ENCODE results near the gene CFAP43.

Gene CFAP43

DNA sequence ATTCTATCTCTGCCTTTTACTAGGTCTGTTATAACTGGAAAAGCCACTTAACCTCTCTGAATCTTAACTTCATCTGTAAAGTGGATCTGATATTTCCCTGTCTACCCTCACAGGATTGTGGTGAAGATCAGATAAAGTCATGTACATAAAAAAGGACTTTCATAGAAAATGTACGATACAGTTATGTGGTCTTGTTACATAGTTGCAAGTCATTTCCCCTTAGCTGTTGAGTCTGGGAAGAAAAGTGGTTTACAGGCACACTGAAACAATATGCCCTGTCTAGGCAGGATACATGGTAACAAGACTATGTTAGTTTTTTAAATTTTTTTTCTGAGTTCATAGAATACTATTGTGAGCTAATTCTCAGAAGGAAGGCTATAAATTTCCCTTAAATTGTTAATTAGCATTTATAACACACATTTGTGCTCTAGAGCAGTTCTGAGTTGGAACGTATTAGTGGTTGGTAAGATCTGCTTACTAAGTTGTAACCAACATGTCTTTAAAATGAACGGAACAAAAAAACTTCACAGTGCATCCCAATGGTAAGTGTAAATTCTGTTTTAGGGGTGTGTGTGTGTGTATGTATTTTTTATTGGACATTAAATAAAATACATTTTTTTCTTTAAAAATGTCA is 15.5 kb upstream of the CFAP43 start:
- Histone ChIP-seq H3K4me2 (ENCODE audit: low read depth, low read length) (no peak overlapping the region), H2AFZ (ENCODE audit: low read length) (no peak overlapping the region)
- DNase-seq = no peak

DNA sequence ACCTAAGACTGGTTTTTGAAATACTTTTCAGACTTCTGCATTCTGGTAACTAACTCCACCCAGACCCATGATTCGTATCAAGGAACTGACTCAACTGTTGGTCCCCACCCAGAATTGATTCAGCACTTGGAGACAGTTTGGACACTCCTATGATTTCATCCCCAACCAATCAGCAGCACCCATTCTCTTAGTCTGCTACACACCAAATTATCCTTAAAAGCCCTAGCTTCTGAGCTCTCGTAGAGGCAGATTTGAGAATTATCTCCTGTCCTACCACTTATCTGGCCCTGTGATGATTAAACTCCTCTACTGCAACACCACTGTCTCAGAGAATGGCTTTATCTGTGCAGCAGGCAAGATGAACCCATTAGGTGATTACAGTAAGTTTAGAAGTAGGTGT is 14.8 kb upstream of the CFAP43 start:
- no peaks in the 10 kb centered on the region for H3K9me2 ChIP-seq (replicated peaks; ENCODE audit: insufficient read depth, low read length)
- no peaks in the 10 kb centered on the region for H3K36me3 ChIP-seq (replicated peaks; ENCODE audit: insufficient read depth, low read length)
- H4K20me1 ChIP-seq (ENCODE audit: insufficient read depth, low read length) = no peaks in the 10 kb centered on the region
- H3F3A ChIP-seq (ENCODE audit: insufficient read depth, low read length) = no peaks in the 10 kb centered on the region
- H3K9ac ChIP-seq (ENCODE audit: low read length) = no peak overlapping the region
- no peaks in the 10 kb centered on the region for H3K27me3 ChIP-seq (replicated peaks; ENCODE audit: insufficient read depth, low read length)
- no peak for DNase-seq
- H3K4me1 ChIP-seq (ENCODE audit: low read length) = no peaks in the 10 kb centered on the region
- no peak overlapping the region for H3K27ac ChIP-seq (ENCODE audit: low read length)
- no peak overlapping the region for H3K4me3 ChIP-seq (ENCODE audit: low read length)
- H3K79me2 ChIP-seq (ENCODE audit: low read length) = no peaks in the 10 kb centered on the region
- no peak overlapping the region for H3K4me2 ChIP-seq (ENCODE audit: low read depth, low read length)
- TF ChIP-seq EZH2 (optimal IDR thresholded peaks at IDR 0.05; ENCODE audit: low read depth, low read length) = no peak
- TF ChIP-seq, protein P1, sequence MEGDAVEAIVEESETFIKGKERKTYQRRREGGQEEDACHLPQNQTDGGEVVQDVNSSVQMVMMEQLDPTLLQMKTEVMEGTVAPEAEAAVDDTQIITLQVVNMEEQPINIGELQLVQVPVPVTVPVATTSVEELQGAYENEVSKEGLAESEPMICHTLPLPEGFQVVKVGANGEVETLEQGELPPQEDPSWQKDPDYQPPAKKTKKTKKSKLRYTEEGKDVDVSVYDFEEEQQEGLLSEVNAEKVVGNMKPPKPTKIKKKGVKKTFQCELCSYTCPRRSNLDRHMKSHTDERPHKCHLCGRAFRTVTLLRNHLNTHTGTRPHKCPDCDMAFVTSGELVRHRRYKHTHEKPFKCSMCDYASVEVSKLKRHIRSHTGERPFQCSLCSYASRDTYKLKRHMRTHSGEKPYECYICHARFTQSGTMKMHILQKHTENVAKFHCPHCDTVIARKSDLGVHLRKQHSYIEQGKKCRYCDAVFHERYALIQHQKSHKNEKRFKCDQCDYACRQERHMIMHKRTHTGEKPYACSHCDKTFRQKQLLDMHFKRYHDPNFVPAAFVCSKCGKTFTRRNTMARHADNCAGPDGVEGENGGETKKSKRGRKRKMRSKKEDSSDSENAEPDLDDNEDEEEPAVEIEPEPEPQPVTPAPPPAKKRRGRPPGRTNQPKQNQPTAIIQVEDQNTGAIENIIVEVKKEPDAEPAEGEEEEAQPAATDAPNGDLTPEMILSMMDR (IDR thresholded peaks at IDR 0.05; ENCODE audit: low read length) = no peak
- no peak overlapping the region for H2AFZ ChIP-seq (ENCODE audit: low read length)
- no peaks in the 10 kb centered on the region for H3K9me3 ChIP-seq (replicated peaks; ENCODE audit: insufficient read depth, low read length)

More for the DNA sequence above, 15.5 kb upstream of the CFAP43 start:
- Histone ChIP-seq H3F3A (ENCODE audit: insufficient read depth, low read length) (no peaks in the 10 kb centered on the region), H3K27me3 (replicated peaks; ENCODE audit: insufficient read depth, low read length) (no peaks in the 10 kb centered on the region), H3K4me1 (ENCODE audit: low read length) (no peaks in the 10 kb centered on the region), H4K20me1 (ENCODE audit: insufficient read depth, low read length) (no peaks in the 10 kb centered on the region), H3K79me2 (ENCODE audit: low read length) (no peaks in the 10 kb centered on the region), H3K36me3 (replicated peaks; ENCODE audit: insufficient read depth, low read length) (no peaks in the 10 kb centered on the region), H3K9me3 (replicated peaks; ENCODE audit: insufficient read depth, low read length) (no peaks in the 10 kb centered on the region), H3K27ac (ENCODE audit: low read length) (no peak overlapping the region), H3K9me2 (replicated peaks; ENCODE audit: insufficient read depth, low read length) (no peaks in the 10 kb centered on the region), H3K4me3 (ENCODE audit: low read length) (no peak overlapping the region), H3K9ac (ENCODE audit: low read length) (no peak overlapping the region)
- TF ChIP-seq, protein P1 (IDR thresholded peaks at IDR 0.05; ENCODE audit: low read length) = no peak

DNA sequence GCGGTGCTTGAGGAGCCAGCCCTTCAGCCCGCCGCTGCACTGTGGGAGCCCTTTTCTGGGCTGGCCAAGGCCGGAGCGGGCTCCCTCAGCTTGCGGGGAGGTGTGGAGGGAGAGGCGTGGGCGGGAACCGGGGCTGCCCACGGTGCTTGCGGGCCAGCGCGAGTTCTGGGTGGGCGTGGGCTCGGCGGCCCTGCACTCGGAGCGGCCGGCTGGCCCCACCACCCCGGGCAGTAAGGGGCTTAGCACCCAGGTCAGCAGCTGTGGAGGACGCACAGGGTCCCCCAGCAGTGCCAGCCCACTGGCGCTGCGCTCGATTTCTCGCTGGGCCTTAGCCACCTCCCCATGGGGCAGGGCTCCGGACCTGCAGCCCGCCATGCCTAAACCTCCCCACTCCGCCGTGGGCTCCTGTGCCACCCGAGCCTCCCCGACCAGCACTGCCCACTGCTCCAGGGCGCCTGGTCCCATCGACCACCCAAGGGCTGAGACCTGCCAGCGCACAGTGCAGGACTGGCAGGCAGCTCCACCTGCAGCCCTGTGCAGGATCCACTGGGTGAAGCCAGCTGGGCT is 13.0 kb upstream of the CFAP43 start:
- no peaks in the 10 kb centered on the region for H3K4me1 ChIP-seq (ENCODE audit: low read length)
- DNase-seq = no peak
- H3K36me3 ChIP-seq (replicated peaks; ENCODE audit: insufficient read depth, low read length) = no peaks in the 10 kb centered on the region
- no peaks in the 10 kb centered on the region for H3F3A ChIP-seq (ENCODE audit: insufficient read depth, low read length)
- H3K9me3 ChIP-seq (replicated peaks; ENCODE audit: insufficient read depth, low read length) = no peaks in the 10 kb centered on the region
- H2AFZ ChIP-seq (ENCODE audit: low read length) = no peak overlapping the region
- no peaks in the 10 kb centered on the region for H3K9me2 ChIP-seq (replicated peaks; ENCODE audit: insufficient read depth, low read length)
- H3K4me3 ChIP-seq (ENCODE audit: low read length) = no peak overlapping the region
- no peak overlapping the region for H3K27ac ChIP-seq (ENCODE audit: low read length)
- H3K4me2 ChIP-seq (ENCODE audit: low read depth, low read length) = no peak overlapping the region
- H4K20me1 ChIP-seq (ENCODE audit: insufficient read depth, low read length) = no peaks in the 10 kb centered on the region
- no peaks in the 10 kb centered on the region for H3K79me2 ChIP-seq (ENCODE audit: low read length)
- no peaks in the 10 kb centered on the region for H3K27me3 ChIP-seq (replicated peaks; ENCODE audit: insufficient read depth, low read length)
- H3K9ac ChIP-seq (ENCODE audit: low read length) = no peak overlapping the region
- TF ChIP-seq EZH2phosphoT487 (IDR thresholded peaks at IDR 0.05; ENCODE audit: low read length) = no peak
- TF ChIP-seq, protein P1 (IDR thresholded peaks at IDR 0.05; ENCODE audit: low read length) = no peak
- no peak for TF ChIP-seq EZH2 (optimal IDR thresholded peaks at IDR 0.05; ENCODE audit: low read depth, low read length)

All from MM.1S (cell line).